Right renal pelvis (tissue), 4 donors: ENCODE measurements around the gene SNAP47. TPM values are rescaled to one million over a fixed set of nuclear protein-coding genes. Genes with fewer than 3 reads are reported as not detected.
"Not testable (repeated sequence)": the region's sequence is repeated elsewhere in the genome, so short reads cannot be mapped to it uniquely, and the experiment has no call there.

ENCODE experiments used
- DNase-seq, 4 donors: peaks; one replicate each; pipeline ENCODE4 v3.0.0-alpha.2; 2013; ENCODE audit warnings: low read depth in 4 of 4, low spot score in 3 of 4, missing footprints in 1 of 4
- polyA plus RNA-seq, 4 donors: library from polyadenylated mRNA; unstranded; fragments of 120-200 nt; gene quantifications; one replicate each; pipeline ENCODE4 v1.2.1, GENCODE V29; 2013; ENCODE audit not compliant: insufficient read length in 4 of 4

Gene SNAP47, protein sequence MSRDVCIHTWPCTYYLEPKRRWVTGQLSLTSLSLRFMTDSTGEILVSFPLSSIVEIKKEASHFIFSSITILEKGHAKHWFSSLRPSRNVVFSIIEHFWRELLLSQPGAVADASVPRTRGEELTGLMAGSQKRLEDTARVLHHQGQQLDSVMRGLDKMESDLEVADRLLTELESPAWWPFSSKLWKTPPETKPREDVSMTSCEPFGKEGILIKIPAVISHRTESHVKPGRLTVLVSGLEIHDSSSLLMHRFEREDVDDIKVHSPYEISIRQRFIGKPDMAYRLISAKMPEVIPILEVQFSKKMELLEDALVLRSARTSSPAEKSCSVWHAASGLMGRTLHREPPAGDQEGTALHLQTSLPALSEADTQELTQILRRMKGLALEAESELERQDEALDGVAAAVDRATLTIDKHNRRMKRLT
- polyA plus RNA-seq = 10 to 100 TPM; 39.8 to 47.7 (median 42.9) TPM

DNA sequence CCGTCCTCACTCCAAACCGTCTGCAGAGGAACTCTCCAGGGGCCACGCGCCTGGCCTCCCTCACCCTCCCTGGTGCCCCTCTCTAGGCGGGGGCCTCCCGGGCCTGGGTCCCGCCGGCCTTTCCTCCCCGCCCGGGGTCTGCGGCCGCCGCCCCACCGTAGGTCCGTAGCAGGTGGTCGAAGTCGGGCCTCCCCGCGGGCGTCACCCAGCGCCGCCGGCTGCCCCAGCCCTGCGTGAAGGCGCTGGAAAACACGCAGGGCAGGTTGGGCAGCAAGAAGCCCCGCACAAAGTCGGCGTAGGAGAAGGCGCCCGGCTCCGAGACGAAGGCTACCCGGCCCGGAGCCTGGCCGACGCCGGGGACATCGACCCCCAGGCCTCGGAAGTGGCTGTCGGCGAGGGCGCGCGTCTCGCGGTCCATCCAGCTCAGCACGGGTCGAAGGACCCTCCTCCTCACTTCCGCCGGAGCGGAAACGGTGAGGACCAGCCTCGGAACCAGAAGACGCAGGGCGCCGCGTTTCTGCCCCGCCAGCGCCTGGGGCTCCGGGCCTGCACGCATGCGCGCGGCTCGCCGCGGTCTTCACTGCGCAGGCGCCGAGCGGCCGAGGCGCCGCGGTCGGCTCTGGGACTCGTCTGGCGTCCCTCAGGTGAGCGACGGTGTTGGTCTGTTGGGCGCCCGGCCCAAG, at the start of gene SNAP47, which contains the start of gene JMJD4:
SNAP47 (plus strand) TSS at position 580 of the 683 bp plus-strand sequence. CDS start 12,302 bp downstream, outside the sequence.
JMJD4 (minus strand) TSS at position 447 of the 683 bp plus-strand sequence; CDS start at position 418, 29 bp downstream.
- peak; percentile 83 to 89 (median 86) for DNase-seq

DNA sequence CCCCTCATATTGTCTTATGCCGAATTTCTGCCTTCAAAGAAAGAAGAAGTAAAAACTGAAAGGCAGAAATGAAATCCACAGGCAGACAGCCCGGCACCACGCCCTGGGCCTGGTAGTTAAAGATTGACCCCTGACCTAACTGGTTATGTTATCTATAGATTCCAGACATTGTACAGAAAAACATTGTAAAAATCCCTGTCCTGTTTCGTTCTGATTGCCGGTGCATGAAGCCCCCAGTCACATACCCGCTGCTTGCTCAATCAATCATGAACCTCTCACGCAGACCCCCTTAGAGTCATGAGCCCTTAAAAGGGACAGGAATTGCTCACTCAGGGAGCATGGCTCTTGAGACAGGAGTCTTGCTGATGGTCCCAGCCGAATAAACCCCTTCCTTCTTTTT, 49.4 kb upstream of the SNAP47 start:
- no peak for DNase-seq

DNA sequence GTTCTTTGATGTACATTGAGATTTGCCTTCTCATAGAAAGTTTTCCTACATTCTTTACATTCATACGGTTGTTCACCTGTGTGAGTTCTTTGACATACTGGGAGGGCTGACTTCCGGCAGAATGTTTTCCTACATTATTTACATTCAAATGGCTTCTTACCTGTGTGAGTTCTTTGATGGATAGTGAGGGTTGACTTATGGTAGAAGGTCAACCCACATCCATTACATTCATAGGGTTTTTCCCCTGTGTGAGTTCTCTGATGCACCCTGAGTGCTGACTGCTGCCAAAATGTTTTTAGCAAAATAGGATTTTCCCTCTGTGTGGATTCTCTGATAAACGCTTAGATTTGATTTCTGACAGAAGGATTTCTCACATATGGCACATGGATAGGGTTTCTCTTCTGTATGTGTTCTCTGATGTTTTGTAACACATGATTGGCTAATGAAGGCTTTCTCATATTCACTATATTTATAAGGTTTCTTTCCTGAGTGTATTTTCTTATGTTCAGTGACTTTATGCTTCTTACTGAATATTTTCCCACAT, 37.8 kb upstream of the SNAP47 start:
- no peak for DNase-seq

DNA sequence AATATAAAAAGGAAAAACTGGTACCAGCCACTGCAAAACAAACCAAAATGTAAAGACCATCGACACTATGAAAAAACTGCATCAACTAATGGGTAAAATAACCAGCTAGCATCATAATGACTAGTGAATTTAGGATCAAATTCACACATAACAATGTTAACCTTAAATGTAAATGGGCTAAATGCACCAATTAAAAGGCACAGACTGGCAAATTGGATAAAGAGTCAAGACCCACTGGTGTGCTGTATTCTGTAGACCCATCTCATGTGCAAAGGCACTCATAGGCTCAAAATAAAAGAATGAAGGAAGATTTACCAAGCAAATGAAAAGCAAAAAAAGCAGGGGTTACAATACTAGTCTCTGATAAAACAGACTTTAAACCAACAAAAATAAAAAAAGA, 33.6 kb upstream of the SNAP47 start:
- not testable (repeated sequence) for DNase-seq

DNA sequence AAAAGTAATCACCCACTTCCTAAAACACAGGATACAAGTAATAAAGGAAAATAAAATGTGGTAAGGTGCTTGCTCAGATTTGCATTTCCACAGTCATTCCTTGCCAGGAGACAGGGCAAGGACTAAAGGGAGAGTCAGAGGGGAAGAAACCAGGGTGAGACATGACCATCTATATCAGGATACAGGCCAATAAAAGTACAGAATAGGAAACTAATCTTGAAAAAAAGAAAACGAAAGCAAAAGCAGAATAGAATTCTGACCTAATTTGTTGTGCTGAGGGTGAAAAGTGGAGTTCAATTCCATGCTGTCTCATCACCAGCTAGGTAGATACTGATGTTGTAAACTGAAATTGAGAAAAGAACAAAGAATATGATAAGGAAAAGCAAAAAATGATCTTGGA, 27.4 kb upstream of the SNAP47 start:
- no peak for DNase-seq

DNA sequence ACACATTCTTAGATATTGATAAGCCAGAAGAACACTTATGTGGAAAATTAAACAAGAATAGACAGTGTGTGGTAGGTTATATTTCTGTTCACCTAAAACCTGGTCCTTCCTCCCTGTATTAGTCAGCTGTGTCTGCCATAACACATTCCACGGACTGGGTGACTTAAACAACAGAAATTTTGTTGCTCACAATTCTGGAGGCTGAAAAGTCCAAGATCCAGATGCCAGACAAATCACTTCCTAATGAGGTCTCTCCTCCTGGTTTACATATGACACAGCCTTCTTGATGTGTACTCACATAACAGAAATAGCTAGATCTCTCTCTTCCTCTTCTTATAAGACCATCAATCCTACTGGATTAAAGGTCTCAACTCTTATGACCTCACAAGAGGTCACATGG, 25.8 kb upstream of the SNAP47 start:
- DNase-seq = no peak

DNA sequence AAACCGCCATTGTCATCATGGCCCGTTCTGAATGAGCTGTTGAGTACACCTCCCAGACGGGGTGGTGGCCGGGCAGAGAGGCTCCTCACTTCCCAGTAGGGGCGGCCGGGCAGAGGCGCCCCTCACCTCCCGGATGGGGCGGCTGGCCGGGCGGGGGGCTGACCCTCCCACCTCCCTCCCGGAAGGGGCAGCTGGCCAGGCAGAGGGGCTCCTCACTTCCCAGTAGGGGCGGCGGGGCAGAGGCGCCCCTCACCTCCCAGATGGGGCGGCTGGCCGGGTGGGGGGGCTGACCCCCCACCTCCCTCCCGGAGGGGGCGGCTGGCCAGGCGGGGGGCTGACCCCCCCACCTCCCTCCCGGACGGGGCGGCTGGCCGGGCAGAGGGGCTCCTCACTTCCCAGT, 24.8 kb upstream of the SNAP47 start:
- DNase-seq = not testable (repeated sequence)

DNA sequence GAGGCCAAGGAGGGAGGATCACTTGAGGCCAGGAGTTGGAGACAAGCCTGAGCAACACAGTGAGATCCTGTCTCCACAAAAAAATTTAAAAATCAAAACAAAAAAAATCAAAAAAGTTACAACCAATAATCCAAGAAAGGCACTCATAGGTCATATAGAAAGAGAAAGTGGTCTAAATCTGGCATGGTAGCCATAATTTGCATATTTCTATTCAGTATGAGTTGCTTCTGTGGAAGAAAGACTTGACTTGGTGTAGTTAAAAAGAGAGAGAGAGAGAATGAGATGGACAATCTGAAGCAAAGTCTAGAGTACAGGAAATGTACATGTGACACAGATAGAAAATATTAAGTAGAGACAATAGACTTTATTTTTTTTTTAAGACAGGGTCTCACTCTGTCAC, 22.6 kb upstream of the SNAP47 start:
- no peak for DNase-seq

DNA sequence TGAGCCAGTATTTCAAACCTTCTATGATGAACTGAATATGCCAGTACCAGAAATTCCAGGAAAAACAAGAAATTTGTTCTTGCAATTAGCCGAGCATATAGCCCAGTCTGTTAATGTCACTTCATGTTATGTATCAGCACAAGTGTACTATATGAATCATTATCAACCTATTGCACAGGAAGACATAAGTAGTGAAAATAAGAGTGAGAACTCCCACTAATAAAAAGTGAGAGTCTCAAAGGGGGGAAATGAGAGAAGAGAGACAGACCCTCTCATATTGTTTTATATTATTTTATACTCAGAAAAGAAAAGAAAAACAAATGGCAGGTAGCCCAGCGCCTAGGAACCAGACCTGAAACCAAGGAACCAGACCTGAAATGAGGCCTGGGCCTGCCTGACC, 16.3 kb upstream of the SNAP47 start:
- no peak for DNase-seq

DNA sequence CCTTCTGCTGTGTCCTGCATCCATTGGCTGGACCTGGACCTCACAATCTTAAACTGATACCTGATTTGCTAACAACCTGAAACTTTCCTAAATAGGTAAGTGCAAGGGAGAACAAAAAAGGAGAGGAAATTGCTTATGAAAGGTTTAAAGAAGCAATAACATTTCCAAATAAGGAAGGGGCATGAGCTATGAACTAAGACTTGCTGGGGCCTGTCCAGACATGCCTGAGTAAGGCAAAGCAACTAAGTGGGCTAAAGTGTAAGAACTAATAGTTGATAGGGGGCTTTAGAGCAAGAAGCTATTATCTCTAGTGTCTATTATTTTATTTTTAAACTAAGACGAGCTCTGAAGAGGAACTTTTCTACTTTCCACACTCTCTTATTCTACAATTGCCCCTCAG, 11.8 kb upstream of the SNAP47 start:
- DNase-seq = no peak

DNA sequence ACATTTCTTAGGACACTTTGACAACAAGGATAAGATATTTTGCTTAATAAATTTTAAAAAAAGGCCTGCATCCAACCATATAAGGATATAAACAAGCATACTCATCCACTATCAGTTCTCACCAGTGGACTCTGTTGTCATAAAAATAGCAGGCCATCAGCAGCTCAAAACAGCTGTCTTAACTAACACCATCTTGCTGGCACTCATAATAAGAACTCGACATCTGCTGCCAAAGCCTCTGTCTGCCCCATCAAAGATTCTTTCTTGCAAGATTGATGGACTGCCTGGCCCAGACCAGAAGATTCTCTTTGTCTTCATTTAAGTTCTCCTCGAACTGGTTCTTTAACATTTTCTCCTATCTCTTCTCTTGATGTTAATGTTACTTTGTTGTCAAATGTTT, 10.2 kb upstream of the SNAP47 start:
- no peak for DNase-seq

DNA sequence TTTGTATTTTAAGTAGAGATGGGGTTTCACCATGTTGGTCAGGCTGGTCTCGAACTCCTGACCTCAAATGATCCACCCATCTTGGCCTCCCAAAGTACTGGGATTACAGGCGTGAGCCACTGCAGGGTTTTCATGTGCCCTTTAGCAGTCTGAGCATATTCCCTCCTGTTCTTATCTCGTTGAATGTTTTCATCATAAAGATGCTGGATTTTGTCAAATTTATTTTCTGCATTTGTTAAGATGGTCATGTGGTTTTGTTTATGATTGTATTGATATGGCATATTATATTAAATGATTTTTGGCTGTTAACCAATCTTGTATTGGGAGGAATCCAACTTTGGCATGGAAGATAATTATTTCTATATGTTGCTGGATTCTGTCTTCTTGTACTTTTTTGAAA, 8.9 kb upstream of the SNAP47 start:
- no peak for DNase-seq

DNA sequence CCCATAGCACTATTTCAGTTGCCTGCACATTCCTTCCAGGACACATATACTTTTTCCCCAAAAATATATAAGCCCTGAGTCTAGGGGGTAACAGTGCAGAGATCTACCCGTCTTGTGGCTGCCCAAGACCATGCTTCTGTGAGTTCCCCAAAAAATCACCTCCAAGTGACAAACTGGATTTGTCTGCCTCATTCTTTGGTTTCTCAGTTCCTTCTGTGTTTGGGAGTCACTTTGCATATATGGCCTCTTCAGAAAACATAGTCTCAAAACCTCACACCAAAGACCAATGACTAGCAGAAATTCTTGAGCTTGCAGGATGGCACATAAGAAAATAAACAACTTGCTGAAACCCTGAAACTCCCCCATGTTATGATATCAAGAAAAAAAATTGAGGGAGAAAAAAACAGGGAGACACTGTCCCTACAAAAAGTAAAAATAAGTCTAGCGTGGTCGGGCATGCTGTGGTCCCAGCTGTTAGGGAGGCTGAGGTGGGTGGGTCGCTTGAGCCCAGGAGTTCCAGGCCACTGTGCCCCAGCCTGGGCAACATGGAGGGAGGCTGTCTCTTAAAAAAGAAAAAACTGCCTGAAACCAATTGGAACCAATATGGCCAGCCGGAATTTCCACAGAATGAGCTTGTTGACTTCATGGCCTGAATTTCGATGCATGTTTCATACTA, 8.2 kb upstream of the SNAP47 start:
- DNase-seq = no peak

DNA sequence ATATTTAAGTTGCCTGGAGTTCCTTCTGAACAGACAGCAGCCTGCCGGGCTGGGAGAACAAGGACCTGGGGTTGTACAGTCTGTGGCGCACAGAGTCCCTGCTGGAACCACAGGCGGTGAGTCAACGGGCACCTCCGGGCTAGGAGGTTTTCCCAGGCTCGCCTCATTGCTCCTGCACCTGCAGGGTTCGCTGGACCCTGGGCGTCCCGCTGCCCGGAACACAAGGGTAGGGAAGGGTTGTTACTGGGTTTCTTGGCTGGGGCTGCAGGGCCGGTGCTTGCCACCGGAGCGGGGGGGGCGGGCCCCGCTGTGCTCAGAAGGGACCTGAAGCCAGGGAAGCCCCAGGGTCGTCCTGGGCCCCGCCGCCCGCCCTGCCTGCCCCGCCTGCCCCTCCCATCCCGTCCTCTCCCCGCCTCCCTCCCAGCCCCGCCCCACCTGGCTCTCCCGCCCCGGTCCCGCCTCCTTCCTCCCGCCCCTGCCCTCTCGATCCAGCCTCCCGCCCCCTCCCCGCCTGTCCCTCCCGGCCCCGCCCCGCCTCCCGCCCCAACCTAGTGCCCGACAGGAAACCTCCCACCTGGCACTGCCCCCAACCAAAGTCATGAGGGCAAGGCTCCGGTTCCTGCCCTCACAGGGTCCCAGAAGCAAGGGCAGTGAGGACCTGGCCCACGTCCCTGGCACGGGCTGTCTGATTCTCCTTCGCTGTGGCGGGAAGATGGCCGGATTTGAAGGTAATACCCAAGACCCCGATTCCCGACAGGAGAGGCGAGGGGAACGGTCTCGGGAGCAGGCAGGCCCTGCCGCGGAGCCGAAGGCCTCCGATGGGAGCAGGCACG, 7.0 kb upstream of the SNAP47 start:
- DNase-seq = peak in 3 of 4 donors; percentile 41 to 48 (median 42)

DNA sequence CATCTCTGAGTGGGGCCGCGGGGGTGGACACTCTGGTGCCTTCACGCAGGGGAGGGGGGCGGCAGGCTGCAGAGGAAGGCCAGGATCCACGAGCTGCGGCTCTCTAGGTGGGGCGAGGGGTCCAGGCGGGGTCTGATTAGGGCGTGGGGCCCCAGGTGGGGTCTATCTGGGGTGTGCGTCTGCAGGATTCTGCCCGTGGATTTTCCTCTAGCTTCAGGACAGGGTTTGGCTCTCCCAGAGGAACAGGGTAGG, 6.4 kb upstream of the SNAP47 start:
- no peak for DNase-seq

DNA sequence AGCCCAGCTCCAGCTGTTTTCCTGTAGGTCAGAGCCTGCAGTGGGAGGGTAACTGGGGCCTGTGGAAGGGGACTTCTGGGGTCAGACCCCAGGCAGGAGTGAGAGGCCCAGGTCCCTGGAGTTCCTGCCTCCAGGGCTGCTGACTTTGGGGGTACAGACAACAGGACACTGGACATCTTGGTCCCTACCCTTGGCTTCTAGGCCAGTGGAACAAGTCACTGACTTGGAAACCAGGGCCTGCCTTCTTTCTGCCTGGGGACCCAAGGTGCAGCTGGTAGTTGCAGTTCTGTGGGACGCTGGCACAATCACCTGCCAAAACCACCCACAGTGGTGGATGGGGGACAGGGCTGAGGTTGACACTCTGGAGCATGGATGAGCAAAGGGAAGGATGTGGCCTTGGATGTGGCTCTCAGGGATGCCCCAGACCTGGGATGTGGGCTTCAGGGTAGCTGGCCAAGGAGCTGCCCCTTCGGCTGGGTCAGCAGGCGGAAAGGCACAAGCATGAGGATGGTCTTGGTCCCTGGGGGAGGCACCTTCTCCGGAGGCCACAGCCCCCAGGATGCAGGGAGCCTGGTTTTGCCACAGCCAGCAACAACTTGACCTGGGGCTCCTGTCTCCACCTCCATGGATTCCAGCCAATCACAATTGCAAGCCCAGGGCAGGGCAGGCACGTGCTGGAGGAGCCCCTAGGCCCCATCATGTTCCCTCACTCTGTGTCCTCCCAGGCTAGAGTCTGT, 5.9 kb upstream of the SNAP47 start:
- no peak for DNase-seq

DNA sequence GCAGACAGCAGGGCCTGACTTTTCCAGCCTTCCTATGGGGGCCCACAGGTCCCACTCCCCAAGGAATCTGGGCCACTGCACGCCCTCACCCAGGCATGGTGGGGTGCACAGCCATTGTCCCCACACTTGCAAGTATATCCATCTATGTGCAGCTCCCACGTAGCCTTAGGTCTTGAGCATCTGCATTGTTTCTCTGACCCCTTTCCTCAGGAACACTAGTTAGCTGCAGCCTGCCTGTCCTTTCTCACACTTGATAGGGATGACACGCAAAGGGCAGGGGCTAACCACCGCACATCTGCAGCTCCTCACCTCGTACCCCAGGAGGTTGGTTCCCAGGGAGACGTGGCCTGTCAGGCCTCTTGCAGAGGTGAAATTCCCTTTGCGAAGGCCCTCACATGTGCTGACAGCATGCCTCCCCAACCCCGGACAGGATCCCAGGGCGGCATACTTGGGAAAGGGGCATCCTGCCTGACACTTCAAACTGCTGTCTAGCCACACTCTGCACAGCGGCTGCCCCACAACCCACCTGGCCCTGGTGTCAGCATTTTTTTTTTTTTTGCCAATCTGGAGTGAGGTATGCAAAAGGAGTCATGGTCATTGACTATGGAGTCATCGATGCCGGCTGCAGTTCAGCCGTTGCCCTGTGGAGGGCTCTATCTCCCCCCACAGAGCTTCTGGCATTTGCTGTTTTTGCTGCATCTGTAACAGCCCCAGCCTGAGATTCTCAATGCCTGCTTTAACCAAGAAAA, 5.2 kb upstream of the SNAP47 start:
- no peak for DNase-seq

DNA sequence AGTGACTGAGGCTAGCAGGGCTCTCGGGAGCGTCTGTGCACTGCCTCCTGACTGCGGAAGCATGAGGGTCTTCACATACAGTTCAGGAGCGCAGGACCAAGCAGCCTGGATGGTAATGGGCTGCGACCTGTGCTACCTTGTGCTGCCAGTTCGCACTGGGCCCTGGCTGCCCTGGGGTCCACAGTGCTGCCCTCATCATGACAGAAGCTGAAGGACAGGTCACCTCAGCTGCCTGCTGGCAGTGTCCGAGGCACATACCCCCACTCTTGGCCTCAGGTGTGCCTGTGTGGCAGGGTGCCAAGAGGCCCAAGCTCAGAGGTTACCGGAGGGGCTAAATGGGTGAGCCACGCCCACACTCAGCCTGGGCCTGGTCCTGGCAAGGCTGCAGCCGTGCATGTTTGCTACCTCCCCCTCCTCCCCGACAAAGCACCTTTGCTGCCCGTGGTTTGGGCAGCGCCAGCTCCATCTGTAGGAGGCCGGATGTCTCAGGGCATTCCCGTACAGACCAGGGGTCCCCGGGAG, 4.5 kb upstream of the SNAP47 start:
- no peak for DNase-seq

DNA sequence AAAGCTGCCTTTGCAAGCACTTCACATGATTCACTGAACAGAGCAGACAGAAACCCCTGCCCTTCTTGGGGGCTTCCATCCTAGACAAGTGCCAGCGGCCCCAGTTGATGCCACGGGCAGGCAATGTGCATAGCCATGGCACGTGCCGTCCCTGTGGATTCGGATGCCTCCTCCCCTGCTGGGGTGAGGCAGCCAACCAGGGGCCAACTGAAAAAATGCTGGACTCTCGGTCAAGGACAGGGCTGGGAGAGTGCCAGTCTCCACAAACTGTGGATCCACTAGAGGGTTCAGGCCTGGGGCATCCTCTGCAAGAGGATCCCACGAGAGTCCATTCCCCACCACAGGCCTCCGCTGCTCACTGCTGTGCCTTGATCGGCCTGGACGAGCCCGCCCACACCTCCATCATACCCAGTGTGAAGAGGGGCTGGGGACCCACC, 4.0 kb upstream of the SNAP47 start:
- DNase-seq = no peak
